ENCODE data around the gene TTYH3. TPM values are rescaled to one million over a fixed set of nuclear protein-coding genes. Genes with fewer than 3 reads are reported as not detected.

The TTYH3 gene
- total and polyA plus RNA-seq, 9 of the 15 experiments (the other 6 are each of a cell fraction or from before 2014, with no cell fraction given), result 0.01 to 5.5 (median 1.1) TPM

DNA sequence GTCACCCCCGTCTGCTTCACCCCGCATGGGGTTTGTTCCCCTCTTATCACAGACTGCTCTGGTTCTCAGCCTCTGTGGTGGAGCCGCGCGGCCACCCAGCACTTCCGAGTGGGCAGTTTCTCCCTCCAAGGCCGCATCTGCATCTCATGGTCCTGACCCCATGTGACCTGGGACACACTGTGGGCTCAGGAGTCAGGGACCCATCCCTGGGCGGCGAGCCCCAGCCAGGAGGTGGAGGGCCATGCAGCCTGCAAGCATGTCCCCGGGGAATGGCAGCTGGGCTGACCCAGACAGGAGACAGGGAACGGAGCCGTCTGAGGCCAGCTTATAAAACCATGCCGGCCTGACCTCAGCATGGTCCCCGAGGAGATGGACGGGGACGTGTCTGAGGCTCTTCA is 25.2 kb upstream of the TTYH3 start:
- ATAC-seq (no peak), FAIRE-seq (no peak), DNase-seq (ENCODE audit: extremely low read depth in 1 of 4, low spot score in 3 of 4) (no peak)
- H3K4me3 ChIP-seq, result no peak overlapping the region
- TF ChIP-seq, protein P1, sequence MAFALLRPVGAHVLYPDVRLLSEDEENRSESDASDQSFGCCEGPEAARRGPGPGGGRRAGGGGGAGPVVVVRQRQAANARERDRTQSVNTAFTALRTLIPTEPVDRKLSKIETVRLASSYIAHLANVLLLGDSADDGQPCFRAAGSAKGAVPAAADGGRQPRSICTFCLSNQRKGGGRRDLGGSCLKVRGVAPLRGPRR (CRISPR knock-in tag; IDR thresholded peaks at IDR 0.05), result no peak
- no peak for TF ChIP-seq ZNF717 (CRISPR knock-in tag; IDR thresholded peaks at IDR 0.05)
- TF ChIP-seq POLR2G (IDR thresholded peaks at IDR 0.05; ENCODE audit: low read depth, low read length), result 0 out of 2 replicates have a peak, but pooled peaks have one; percentile 16
- TF ChIP-seq CSDE1 (IDR thresholded peaks at IDR 0.05), result no peak
- no peak overlapping the region for H3K27ac ChIP-seq (ENCODE audit: extremely low read depth, low read depth, low read length)
- ChIA-PET POLR2A (interaction anchor here (0.8 to 1.4 kb wide), 2 partner anchors 14 to 18 kb away, joined by 3 to 7 read pairs; no protein-coding TSS in a partner anchor), CTCF (ENCODE audit: low intra/inter-chr PET ratio) (no interaction called here)
- 65% methylated on average over 11 of the region's 16 CpGs for WGBS (ENCODE audit: insufficient coverage, low coverage, missing lambda C conversion rate)
- in situ Hi-C loops (cut with MboI), result no loop called here
- H3K79me2 ChIP-seq (ENCODE audit: control insufficient read depth, insufficient read depth, low read length), result no peaks in the 10 kb centered on the region
- no peaks in the 10 kb centered on the region for H3K9me3 ChIP-seq (replicated peaks; ENCODE audit: control insufficient read depth, insufficient read depth, low read depth, low read length)
- H2AFZ ChIP-seq (ENCODE audit: low read depth, low read length), result no peak overlapping the region
- H3K4me2 ChIP-seq (ENCODE audit: insufficient read depth, low read length), result no peak overlapping the region
- peaks cover 6% of the 10 kb centered on the region for H4K20me1 ChIP-seq (replicated peaks; ENCODE audit: control insufficient read depth, insufficient read depth, low read length)
- intact Hi-C loops (cut with micrococcal nuclease), result no loop called here
- H3K27me3 ChIP-seq (ENCODE audit: control insufficient read depth in 2 of 2, insufficient read depth in 2 of 2, low read length in 2 of 2), result no peaks in the 10 kb centered on the region
- H3K9me1 ChIP-seq (ENCODE audit: control insufficient read depth, insufficient read depth, low read length), result no peaks in the 10 kb centered on the region
- peaks cover 0 to 48% of the 10 kb centered on the region in 2 experiments; a peak in 2 of 5 replicates for H3K4me1 ChIP-seq (replicated peaks in 1 of 2; ENCODE audit: control insufficient read depth in 2 of 2, insufficient read depth in 2 of 2, low read length in 2 of 2)
- H3K9ac ChIP-seq (ENCODE audit: insufficient read depth in 1 of 2, low read depth in 2 of 2, low read length in 2 of 2), result no peak overlapping the region
- no TSS peak for BruUV-seq (replicated peaks)
- no peaks in the 10 kb centered on the region for H3K36me3 ChIP-seq (ENCODE audit: control insufficient read depth, insufficient read depth, low read length)

DNA sequence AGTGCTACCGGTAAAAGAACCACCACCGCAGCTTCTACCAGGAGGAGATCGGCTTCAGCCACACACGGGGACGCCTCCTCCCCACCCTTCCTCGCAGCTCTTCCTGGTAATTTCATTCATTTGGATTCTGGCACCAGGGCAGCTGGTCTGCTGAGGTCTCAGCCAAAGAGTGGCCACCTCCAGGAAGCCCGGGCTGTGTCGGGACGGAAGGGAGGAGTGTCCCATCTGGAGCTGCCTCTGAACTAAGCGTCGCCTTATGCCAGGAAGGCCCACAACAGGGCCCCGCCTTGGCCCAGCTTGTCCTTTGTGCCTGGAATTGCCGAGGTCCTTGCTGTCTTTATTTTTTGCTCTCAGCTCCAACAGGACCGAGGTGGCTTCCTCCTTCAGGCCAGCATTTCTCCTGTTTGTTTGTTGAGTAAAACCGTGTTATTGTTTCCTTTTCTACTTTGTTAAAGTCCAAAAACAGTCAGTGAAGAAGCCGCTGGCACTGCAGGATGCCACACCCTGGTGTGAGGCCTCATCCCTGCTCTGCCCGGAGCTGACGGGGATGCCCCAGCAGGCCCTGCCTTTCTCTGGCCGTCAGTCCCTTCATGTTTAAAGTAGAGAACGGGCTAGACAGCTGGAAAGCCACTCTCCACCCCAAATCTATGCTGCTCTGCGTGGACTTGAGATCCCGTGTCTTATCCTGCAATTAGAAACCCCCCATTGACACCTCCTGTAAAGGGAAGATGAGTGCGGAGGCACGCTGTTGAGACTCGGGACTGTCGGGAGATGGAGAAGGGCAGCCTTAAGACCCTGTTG is 24.5 kb upstream of the TTYH3 start:
- H3K9ac ChIP-seq (ENCODE audit: insufficient read depth in 1 of 2, low read depth in 2 of 2, low read length in 2 of 2), result no peak overlapping the region
- CTCF ChIA-PET (ENCODE audit: low intra/inter-chr PET ratio), result no interaction called here
- TF ChIP-seq ZNF41 (CRISPR knock-in tag; conservative IDR thresholded peaks at IDR 0.05) (no peak), PURB (CRISPR knock-in tag; IDR thresholded peaks at IDR 0.05; ENCODE audit: low read depth) (no peak), DNMT1 (IDR thresholded peaks at IDR 0.05) (no peak), RUNX1 (IDR thresholded peaks at IDR 0.05; ENCODE audit: low read depth) (no peak), GATAD2A (IDR thresholded peaks at IDR 0.05) (no peak), ZNF445 (CRISPR knock-in tag; IDR thresholded peaks at IDR 0.05; ENCODE audit: low read depth) (no peak), POLR2G (IDR thresholded peaks at IDR 0.05; ENCODE audit: low read depth, low read length) (no peak), KAT2B (IDR thresholded peaks at IDR 0.05; ENCODE audit: low read depth, low read length) (no peak), TFAM (CRISPR knock-in tag; conservative IDR thresholded peaks at IDR 0.05) (no peak), PTBP1 (IDR thresholded peaks at IDR 0.05; ENCODE audit: low read depth, low read length) (no peak), SAFB2 (IDR thresholded peaks at IDR 0.05; ENCODE audit: borderline replicate concordance, low read depth, low read length, severe bottlenecking) (no peak), PYGO2 (tag; IDR thresholded peaks at IDR 0.05) (no peak), XRCC3 (IDR thresholded peaks at IDR 0.05) (no peak), HDAC8 (tag; IDR thresholded peaks at IDR 0.05) (no peak), NFIC (IDR thresholded peaks at IDR 0.05) (no peak)

More for the DNA sequence above, 24.5 kb upstream of the TTYH3 start:
- no peaks in the 10 kb centered on the region for H3K9me1 ChIP-seq (ENCODE audit: control insufficient read depth, insufficient read depth, low read length)
- H2AFZ ChIP-seq (ENCODE audit: low read depth, low read length), result no peak overlapping the region
- ATAC-seq (no peak), DNase-seq (ENCODE audit: extremely low read depth in 1 of 4, low spot score in 3 of 4) (no peak), FAIRE-seq (no peak)
- no peaks in the 10 kb centered on the region for H3K36me3 ChIP-seq (ENCODE audit: control insufficient read depth, insufficient read depth, low read length)
- no peaks in the 10 kb centered on the region for H3K79me2 ChIP-seq (ENCODE audit: control insufficient read depth, insufficient read depth, low read length)
- WGBS (ENCODE audit: insufficient coverage, low coverage, missing lambda C conversion rate), result 49% methylated on average over 26 of the region's 26 CpGs
- BruUV-seq (replicated peaks), result no TSS peak
- no peaks in the 10 kb centered on the region for H3K9me3 ChIP-seq (replicated peaks; ENCODE audit: control insufficient read depth, insufficient read depth, low read depth, low read length)
- H3K4me1 ChIP-seq (replicated peaks in 1 of 2; ENCODE audit: control insufficient read depth in 2 of 2, insufficient read depth in 2 of 2, low read length in 2 of 2), result peaks cover 7 to 46% of the 10 kb centered on the region in 2 experiments; a peak in 4 of 5 replicates
- intact Hi-C loops (cut with micrococcal nuclease), result no loop called here
- POLR2A ChIA-PET, result interaction anchor here (1.4 kb wide), 1 partner anchor 13 kb away, joined by 3 read pairs; no protein-coding TSS in a partner anchor
- no peak overlapping the region for H3K4me2 ChIP-seq (ENCODE audit: insufficient read depth, low read length)
- H3K27me3 ChIP-seq (ENCODE audit: control insufficient read depth in 2 of 2, insufficient read depth in 2 of 2, low read length in 2 of 2), result no peaks in the 10 kb centered on the region
- no peak overlapping the region for H3K4me3 ChIP-seq
- H3K27ac ChIP-seq (ENCODE audit: extremely low read depth, low read depth, low read length), result no peak overlapping the region
- H4K20me1 ChIP-seq (replicated peaks; ENCODE audit: control insufficient read depth, insufficient read depth, low read length), result peaks cover 6% of the 10 kb centered on the region
- in situ Hi-C loops (cut with MboI), result no loop called here
